AML-193 (cell line): ENCODE data around the gene SLC5A4.
"Not testable (repeated sequence)": the region's sequence is repeated elsewhere in the genome, so short reads cannot be mapped to it uniquely, and the experiment has no call there.

Source experiments
- DNase-seq, 2 experiments: peaks; one replicate each; lab custom pipeline; 2025; lab: John Stamatoyannopoulos, UW

SLC5A4 gene

DNA sequence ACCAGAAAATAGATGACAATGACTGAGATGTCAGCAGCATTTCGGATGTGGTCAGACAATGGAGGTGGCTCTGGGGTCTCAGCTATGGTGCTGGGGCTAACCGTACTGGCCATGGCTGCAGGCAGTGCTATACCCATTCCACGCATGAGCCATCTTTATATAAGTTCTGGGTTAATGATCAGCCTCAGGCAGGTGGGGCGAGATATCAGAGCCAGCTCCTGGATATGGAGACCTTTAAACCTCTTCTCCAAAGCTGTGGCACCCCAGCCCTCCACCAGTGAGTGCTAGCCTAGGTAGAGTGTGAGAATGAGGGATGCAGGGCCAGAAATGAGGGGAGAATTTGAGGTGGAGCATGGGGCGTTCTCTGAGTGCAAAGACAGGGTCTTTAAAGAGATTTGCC lies at the start of gene SLC5A4:
Gene SLC5A4, minus strand, starts transcription at position 131 of the 400 bp plus-strand sequence. Its CDS starts 18 bp downstream, at position 113.
- DNase-seq, result no peak

DNA sequence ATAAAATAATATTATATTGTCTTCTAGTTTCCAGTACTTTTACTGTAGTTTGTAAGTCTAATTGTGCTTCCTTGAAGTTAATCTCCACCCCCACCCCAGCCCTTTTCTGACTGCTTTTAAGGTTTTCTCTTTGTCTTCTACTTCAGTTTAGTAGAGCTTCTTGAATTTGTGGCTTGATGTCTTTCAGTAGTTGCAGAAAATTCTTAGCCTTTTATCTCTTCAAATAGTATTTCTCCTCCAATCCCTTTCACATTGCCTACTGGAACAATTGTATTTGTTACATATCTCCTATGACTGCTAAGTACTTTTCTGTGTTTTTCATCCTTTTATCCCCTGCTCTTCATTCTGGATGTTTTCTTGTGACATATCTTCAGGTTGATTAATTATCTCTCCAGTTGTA lies 38.8 kb upstream of the SLC5A4 start:
- DNase-seq, result not testable (repeated sequence)

DNA sequence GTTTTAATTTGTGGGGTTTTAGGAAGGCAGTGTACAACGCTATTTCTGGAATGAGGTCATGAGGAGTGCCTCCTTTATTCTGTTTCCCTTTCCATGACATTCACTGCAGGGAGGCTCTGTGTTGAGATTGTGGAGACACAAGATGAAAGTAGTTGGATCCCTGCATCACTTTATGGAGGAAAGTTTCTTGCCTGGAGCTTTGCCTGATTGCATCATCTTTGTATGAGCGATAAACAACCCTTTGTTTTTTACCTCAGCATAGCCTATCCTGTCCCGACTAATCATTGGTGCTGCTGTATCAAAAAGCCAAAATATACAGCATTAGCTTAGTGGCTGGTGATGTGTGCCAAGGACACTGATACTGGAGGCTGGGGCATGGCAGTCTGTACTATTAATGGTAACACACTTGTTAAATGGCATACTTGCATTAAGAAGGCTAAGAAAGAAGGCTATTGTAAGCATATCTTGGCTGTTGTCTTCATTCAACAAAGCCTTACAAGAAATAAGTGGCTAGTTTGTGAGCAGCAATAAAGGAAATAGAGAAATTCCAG lies 31.2 kb upstream of the SLC5A4 start:
- DNase-seq, result no peak

DNA sequence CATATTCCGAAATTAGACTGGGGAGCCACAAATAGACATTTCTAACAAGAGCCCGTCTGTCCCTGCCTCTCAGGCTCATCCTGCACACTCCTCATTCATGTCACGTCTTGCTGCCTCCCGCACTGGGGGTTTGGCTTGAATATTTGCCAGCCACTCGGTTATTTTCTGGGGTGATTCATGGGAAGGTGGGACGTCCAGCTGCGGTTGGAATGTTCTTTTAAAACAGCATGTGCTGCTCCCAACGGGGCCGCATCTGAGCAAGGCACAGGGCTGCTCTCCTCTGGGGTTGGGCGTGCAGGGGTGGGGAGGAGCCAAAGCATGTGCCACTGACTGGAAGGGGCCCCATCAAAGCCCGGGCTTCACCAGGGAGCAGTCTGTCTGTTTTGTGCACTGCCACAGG lies 25.9 kb upstream of the SLC5A4 start:
- no peak for DNase-seq

DNA sequence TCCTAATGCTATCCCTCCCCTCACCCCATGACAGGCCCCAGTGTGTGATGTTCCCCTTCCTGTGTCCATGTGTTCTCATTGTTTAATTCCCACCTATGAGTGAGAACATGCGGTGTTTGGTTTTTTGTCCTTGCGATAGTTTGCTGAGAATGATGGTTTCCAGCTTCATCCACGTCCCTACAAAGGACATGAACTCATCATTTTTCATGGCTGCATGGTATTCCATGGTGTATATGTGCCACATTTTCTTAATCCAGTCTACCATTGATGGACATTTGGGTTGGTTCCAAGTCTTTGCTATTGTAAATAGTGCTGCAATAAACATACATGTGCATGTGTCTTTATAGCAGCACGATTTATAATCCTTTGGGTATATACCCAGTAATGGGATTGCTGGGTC lies 20.2 kb upstream of the SLC5A4 start:
- DNase-seq, result not testable (repeated sequence)

DNA sequence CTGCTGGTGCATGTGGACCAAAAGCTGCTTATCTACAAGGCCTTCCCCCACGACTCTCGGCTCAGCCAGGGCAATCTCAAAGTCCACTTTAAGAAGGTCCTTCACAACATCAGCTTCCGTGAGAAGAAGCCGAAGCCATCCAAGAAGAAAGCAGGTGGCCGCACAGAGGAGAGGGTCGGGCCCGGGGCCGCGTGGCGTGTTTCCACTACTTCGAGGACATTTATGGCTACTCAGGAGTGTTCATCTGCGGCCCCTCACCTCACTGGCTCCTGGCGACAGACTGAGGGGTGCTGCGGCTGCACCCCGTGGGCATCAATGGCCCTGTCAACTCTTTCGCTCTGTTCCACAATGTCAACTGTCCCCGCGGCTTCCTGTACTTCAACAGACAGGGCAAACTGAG lies 16.2 kb upstream of the SLC5A4 start:
- no peak for DNase-seq

DNA sequence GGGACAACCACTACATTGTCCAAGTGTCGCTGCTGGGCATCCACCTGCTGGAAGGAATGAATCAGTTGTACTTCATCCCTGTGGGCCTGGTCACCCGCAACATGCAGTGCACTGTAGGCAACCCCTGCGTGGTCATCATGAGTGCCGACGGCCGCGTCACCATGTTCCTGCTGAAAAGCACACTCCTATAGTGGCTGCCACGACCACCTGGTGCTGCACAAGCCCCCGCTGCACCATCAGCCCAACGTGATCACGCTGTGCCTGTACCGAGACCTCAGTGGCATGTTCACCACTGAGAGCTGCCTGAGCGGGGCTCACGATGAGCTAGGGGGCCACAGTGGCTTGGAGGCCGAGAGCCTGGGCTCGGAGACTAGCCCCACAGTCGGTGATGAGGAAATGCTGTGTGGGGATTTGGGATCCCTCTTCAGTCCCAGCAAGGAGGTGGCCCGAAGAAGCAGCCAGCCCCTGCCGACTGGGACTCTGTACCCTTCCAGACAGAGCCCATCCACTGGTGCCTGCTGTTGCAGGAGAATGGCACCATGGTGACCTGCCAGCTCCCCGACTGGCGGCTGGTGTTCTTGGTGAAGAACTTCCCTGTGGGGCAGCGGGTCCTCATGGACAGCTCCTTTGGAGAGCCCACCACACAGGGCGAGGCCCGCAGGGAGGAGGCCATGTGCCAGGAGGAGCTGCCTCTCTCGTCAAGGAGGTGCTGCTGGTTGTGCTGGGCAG lies 15.7 kb upstream of the SLC5A4 start:
- DNase-seq, result no peak

DNA sequence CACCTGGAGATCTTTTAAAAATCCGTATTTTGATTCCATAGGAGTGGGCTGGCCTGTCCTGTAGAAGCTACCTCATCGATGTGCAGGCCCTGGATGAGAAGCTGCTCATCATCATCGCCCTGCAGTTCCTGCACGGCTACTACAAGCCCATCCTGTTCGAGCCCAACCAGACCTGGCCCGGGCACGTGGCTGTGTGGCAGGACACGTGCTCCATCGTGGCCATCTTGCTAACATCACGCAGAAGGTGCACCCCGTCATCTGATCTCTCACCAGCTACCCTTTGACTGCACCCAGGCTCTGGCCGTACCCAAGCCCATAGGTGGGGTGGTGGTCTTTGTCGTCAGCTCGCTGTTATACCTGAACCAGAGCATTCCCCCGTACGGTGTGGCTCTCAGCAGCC lies 14.2 kb upstream of the SLC5A4 start:
- no peak for DNase-seq

DNA sequence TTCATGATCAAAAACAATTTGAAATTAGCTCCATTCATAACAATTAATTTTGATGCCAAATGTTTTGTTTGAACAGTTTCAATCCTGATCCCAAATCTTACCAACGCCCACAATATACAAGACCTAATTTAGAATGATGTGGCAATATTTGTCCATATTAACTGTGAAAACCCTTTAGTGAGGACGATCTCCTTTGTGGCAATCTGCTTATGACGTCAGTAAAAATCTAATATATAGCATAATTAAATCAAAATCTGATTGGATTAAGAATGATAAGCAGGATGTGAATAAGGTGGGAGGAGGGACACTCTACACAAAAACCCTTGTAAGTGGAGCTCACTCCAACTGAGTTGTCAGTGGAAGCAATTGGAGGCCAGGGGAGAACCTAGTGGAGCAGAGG lies 11.9 kb upstream of the SLC5A4 start:
- no peak for DNase-seq

DNA sequence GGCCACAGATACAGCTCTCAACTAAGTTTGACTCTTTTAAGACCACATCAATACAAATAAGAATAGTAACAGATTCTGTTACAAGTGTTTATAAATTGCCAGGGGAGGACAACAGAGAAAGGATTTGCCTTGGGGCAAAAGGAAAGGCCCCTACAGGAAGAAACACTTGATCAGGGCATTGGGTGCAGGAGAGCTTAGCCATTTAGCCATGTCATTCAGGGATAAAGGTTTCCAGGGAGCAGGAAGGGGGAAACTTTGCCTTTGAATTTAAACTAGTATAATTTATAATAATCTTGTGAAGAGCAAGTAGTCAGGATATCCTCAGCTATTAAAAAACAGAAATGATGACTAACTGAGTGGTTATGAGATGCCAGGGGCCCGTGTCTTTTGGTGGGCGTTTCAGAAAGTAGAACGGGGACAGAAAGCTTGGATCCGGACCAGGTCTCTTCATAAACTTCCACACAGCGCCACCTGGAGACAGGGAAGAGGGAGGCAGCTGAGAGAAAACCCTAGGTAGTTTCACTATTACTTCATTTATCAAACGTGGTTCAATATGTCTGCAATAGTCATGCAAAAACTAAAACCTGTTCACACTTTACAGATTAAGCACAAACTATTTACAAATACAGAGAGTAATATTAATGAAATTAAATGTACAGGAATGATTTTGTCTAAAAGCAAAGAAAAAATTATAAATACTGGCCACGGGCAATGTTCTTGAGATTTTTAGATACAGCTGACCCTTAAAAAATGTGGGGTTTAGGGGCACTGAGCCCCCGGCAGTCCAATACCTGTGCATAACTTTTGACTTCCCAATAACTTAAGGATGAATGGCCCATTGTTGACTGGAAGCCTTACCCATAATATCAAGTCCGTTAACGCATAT lies 11.0 kb upstream of the SLC5A4 start:
- peak; percentile 65 to 67 for DNase-seq

DNA sequence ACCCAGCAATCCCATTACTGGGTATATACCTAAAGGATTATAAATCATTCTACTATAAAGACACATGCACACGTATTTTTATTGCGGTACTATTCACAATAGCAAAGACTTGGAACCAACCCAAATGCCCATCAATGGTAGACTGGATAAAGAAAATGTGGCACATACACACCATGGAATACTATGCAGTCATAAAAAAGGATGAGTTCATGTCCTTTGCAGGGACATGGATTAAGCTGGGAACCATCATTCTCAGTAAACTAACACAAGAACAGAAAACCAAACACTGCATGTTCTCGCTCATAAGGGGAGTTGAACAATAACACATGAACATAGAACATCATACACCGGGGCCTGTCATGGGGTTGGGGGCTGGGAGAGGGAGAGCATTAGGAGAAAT lies 8.5 kb upstream of the SLC5A4 start:
- not testable (repeated sequence) for DNase-seq

DNA sequence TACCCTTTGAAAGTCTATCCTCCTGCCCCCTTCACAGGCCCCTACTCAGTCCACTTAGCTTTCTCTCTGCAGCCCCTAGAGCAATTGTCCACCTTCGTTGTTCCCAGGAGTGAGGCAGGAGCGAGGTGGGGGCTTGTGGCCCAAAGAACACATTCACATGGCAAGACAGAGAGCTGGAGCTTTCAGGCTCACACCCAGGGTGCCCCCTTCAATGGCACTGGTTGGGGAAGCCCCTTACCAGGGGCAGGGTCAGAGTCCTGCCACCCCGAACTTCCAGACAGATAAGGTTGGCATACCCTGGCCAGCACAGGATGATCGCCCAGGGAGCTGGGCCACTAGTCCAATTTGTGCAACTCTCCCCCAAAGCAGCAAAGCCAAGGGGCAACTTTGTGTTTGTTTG lies 6.2 kb upstream of the SLC5A4 start:
- no peak for DNase-seq

DNA sequence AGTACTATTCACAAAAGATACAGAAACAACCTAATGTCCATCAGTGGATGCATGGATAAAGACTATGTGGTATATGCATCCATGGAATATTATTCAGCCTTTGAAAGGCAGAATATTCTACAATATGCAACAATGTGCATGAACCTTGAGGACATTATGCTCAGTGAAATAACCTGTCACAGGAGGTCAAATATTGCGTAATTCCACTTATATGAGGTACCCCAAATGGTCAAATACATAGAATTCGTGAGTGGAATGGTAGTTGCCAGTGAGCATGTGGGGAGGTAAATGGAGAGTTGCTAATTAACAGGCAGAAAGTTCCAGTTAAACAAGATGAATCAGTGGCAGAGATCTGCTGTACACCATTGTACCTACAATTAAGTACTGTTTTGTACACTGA lies 3.6 kb upstream of the SLC5A4 start:
- DNase-seq, result no peak

DNA sequence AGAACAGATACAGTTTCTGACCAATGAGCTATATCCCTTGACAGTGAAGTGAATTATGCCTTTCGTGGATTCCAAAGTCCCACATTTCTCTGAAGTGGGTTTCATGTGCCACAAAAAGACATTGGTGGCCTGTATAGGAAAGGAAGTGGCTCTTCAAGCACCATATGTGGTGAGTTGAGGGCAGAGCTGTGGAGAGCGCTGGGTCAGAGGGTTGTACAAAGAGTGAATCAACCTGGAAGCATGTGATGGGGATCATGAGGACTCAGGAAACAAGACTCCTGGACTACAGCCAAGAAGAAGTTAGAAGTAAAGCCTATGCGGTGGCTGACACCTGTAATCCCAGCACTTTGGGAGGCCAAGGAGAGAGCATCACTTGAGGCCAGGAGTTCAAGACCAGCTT lies 579 bp upstream of the SLC5A4 start:
- DNase-seq, result no peak

DNA sequence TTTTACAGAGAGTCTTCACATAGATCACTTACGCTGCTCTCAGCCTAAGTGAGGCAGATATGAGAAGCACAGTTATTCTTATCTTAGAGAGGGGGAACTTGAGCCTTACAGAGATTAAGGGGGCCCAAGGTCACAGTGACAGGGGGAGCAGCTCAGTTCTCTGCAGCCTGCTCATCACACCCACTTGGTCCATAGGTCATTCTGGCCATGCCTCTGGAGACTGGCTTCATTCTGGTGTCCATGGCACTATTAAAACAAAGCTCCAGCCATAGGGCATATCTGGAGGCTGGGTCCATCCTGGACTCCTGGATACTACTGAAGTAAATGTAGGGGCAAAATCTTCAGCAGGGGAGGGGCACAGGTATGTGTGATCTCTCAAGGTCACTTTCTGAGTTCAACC lies 5.9 kb downstream of the SLC5A4 start:
- no peak for DNase-seq

DNA sequence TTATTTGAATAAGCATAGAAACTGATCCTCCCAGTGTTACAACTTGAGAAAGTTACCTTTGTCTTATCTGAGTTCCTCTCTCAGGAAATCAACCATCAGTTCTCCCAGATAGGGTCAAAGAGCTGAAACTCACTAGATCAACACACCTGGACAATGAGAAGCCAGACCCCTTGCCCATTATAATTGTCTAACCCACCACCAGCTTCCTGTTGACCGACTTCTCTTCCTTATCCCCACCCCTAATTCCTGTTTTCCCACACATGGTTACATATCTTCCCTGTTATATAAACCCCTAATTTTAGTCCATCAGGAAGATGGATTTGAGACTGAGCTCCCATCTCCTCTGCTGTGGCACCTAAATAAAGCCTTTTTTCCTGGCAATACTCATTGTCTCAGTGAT lies 6.9 kb downstream of the SLC5A4 start:
- DNase-seq, result no peak

DNA sequence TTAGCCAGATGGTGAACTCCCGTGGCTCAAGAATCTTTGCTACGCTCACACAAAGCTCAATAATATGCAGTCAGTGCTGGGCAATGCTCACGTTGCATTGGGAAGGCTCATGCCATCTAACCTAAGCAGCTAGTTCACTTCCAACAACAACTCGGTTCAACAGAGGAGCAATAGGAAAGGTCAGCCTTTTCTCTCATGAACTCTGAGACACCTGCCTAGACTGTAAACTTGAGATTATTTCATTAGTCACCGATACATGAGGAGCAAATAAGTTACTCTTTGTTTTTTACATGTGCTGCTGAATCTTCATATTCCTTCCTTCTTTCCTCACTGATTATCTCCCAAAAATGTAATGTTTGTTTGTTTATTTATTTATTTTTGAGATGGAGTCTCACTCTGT lies 9.0 kb downstream of the SLC5A4 start:
- DNase-seq, result no peak

DNA sequence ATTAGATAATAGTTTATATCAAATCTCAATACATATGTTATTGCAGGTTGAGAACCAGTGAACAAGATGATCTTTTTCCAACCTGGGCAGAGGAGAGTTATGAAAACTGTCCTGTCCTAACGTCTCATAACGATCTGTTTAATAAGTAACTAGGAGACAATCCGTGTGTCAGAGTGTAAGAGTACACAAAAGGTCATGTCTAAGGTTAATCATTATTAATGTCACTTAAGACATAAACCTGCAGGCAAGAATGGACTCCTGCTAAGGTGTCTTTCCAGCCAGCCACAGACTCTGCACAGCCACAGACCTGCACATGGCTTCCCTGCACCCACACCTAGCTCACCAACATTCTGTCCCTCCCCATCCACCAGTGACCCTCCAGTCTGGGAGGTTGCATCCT lies 10.1 kb downstream of the SLC5A4 start:
- no peak for DNase-seq

DNA sequence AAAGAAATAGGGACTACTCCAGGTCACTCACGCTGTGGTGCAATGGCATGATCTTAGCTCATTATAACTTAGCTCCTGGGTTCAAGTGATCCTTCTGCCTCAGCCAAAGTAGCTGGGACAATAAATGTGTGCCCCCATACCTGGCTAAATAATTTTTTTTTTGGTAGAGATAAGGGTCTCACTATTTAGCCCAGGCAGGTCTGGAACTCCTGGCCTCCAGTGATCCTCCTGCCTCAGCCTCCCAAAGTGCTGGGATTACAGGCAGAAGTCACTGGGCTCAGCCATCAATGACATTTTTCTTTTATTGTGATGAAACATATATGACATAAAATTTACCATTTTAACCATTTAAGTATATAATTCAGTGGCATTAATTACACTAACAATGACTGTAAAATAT lies 10.6 kb downstream of the SLC5A4 start:
- no peak for DNase-seq

DNA sequence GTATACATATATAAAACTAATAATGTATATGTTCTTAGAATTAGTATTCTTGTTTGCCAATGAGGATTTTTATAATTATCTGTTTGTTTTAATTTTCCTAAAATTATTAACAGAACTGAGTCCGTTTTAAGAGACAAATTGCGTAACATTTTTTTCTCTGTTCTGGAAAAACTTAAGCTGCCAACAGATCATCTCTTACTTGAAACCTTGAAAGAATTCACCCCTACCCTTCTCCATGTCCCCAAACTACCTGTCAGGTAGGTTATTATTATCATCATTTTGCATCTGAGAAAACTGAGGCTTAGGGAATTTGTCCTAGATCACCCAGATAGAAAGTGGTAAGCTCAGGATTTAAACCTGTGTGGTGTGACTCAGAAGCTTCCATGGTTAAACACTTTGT lies 14.7 kb downstream of the SLC5A4 start:
- DNase-seq, result no peak

DNA sequence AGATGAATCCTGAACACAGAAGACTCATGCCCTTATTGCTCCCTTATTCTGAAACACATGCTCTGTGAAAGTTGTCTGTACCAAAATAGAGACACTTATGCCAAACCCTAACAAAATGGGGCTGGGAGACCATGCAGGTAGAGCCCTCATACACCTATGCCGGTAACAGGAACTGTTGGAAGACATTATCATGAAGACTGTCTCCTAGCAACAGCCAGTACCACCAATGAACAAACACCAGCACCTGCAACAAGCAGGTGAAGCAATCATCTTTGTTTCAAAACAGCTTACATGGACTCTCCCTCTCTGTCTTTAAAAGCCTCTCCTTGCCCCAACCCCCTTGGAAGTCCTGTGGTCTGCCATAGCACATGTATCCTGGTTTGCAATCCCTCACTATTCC lies 17.2 kb downstream of the SLC5A4 start:
- no peak for DNase-seq

DNA sequence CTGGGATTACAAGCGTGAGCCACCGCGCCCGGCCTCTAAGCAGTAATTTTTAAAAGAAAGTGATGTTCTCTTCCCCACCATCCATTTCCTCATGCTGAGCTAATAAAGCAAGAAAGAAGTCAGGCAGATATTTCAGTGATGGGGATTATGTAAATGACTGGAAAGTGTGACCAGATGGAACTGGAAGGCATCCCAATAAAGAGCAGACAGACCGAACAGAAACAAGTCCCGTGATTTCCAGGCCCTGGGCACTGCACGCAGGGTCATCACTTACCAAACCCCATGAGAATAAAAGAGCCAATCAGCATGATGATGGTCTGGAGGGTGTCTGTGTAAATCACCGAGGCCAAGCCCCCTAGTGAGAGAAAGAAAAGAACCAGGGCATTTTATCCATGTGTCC lies 18.2 kb downstream of the SLC5A4 start:
- no peak for DNase-seq

DNA sequence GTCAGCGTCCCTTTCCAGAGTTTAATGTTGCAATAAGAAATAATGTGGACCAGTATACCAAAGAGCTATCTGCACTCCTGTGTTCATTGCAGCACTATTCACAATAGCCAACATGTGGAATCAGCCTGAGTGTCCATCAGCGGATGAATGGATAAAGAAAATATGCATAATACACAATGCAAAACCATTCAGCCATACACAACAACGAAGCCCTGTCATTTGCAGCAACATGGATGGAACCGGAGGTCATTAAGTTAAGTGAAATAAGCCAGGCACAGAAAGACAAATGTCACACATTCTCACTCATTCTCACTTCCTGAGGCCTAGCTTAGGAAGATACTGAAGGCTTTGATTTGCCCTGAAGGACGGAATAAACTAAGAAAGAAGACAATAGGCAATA lies 22.1 kb downstream of the SLC5A4 start:
- no peak for DNase-seq
